ENCODE data around the gene RGS1. TPM values are rescaled to one million over a fixed set of nuclear protein-coding genes. Genes with fewer than 3 reads are reported as not detected.
A peak's percentile ranks its signal among the peaks of the same experiment; 100 is the strongest.

The RGS1 gene
- total and polyA plus RNA-seq, 2 of the 4 experiments (the other 2 are of a cell fraction), result not detected

DNA sequence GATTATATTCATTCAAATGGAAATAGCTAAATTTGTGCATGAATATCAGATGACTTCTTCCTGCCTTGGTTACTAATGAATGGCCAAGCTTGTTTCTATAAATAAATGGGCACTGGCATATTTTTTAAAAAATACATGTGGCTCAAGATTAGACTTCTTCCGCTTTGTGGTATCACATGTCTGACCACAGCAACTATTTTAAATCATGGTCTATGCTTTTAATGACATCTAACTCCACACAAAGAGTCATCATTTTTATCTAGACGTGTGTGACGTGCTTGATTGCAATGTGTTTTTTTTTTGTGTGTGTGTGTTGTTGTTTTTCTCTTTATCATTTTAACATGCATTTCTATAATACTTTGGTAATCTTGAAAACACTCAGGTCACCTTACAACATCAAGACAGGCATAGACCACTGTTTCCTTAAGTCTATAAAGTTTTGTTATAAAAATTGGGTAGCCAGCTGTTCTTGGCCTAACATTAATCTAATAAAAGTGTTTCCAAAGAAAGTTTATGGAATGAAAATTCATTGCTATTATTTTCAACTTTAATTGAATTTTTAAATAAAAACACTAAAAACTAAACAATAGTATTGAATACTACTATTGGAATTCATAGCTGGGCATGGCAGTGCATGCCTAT is 29.5 kb downstream of the RGS1 start:
- Histone ChIP-seq H3K4me3 (ENCODE audit: insufficient read depth, low read depth, low read length) (no peak overlapping the region), H3K27ac (ENCODE audit: insufficient read depth, low read length) (no peak overlapping the region), H3K9me1 (ENCODE audit: insufficient read depth, low read length) (no peaks in the 10 kb centered on the region), H4K91ac (ENCODE audit: insufficient read depth, low read depth, low read length) (no peak overlapping the region), H3K4ac (ENCODE audit: low read depth, low read length) (no peak overlapping the region), H2BK15ac (ENCODE audit: low read depth, low read length) (no peak overlapping the region), H2BK5ac (ENCODE audit: low read depth, low read length, poor library complexity, severe bottlenecking) (no peak overlapping the region), H3K4me2 (ENCODE audit: low read depth, low read length) (no peak overlapping the region), H3K9me3 (ENCODE audit: control insufficient read depth, insufficient read depth, low read length) (no peaks in the 10 kb centered on the region), H4K20me1 (ENCODE audit: insufficient read depth, low read length) (no peaks in the 10 kb centered on the region), H4K8ac (ENCODE audit: low read depth in 2 of 2, low read length in 2 of 2) (peak overlapping the region in 1 of 2 experiments; percentile 1; a peak in 1 of 4 replicates), H2AFZ (replicated peaks; ENCODE audit: low read length, poor library complexity) (no peak overlapping the region), H3K14ac (replicated peaks; ENCODE audit: low read depth, low read length) (no peak overlapping the region), H3K56ac (ENCODE audit: extremely low read depth, insufficient read depth, low read length) (no peak overlapping the region), H4K5ac (ENCODE audit: low read depth, low read length) (no peak overlapping the region), H3K4me1 (ENCODE audit: control insufficient read depth, insufficient read depth, low read length) (no peaks in the 10 kb centered on the region; the same call in 1 of the 2 replicates), H2BK120ac (ENCODE audit: low read depth, low read length) (no peak overlapping the region), H3K9ac (ENCODE audit: low read depth, low read length) (no peak overlapping the region), H3K27me3 (ENCODE audit: control insufficient read depth, insufficient read depth, low read length) (no peaks in the 10 kb centered on the region), H2AK9ac (replicated peaks; ENCODE audit: low read depth, low read length, poor library complexity) (no peak overlapping the region), H3K79me1 (ENCODE audit: low read depth in 1 of 2, low read length in 2 of 2) (no peaks in the 10 kb centered on the region), H3K23ac (ENCODE audit: low read depth, low read length) (no peak overlapping the region), H3K18ac (ENCODE audit: low read depth, low read length) (no peak overlapping the region), H2AK5ac (ENCODE audit: low read depth, low read length) (no peak overlapping the region), H3K36me3 (ENCODE audit: control insufficient read depth, insufficient read depth, low read length) (no peaks in the 10 kb centered on the region), H2BK20ac (ENCODE audit: low read depth, low read length) (no peak overlapping the region)
- ChIA-PET CTCF (interaction anchor here (0.6 kb wide), 1 partner anchor 191 kb away, joined by 3 read pairs; no protein-coding TSS in a partner anchor), POLR2A (ENCODE audit: unreplicated experiment) (no interaction called here)
- TF ChIP-seq CEBPB (IDR thresholded peaks at IDR 0.05; ENCODE audit: low read depth, low read length) (no peak), CHD1 (IDR thresholded peaks at IDR 0.05; ENCODE audit: low read depth, low read length) (no peak), FOS (IDR thresholded peaks at IDR 0.05; ENCODE audit: low read depth, low read length) (no peak), POLR2A (IDR thresholded peaks at IDR 0.05; ENCODE audit: low read depth, low read length) (no peak), USF2 (IDR thresholded peaks at IDR 0.05; ENCODE audit: low read depth, low read length) (no peak), BHLHE40 (IDR thresholded peaks at IDR 0.05; ENCODE audit: low read depth, low read length) (no peak), NFE2L2 (IDR thresholded peaks at IDR 0.05; ENCODE audit: low read depth, low read length) (no peak)
- TF ChIP-seq, protein P1, sequence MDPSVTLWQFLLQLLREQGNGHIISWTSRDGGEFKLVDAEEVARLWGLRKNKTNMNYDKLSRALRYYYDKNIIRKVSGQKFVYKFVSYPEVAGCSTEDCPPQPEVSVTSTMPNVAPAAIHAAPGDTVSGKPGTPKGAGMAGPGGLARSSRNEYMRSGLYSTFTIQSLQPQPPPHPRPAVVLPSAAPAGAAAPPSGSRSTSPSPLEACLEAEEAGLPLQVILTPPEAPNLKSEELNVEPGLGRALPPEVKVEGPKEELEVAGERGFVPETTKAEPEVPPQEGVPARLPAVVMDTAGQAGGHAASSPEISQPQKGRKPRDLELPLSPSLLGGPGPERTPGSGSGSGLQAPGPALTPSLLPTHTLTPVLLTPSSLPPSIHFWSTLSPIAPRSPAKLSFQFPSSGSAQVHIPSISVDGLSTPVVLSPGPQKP (IDR thresholded peaks at IDR 0.05; ENCODE audit: borderline replicate concordance, low read depth, low read length), result no peak
- TF ChIP-seq, protein P2, sequence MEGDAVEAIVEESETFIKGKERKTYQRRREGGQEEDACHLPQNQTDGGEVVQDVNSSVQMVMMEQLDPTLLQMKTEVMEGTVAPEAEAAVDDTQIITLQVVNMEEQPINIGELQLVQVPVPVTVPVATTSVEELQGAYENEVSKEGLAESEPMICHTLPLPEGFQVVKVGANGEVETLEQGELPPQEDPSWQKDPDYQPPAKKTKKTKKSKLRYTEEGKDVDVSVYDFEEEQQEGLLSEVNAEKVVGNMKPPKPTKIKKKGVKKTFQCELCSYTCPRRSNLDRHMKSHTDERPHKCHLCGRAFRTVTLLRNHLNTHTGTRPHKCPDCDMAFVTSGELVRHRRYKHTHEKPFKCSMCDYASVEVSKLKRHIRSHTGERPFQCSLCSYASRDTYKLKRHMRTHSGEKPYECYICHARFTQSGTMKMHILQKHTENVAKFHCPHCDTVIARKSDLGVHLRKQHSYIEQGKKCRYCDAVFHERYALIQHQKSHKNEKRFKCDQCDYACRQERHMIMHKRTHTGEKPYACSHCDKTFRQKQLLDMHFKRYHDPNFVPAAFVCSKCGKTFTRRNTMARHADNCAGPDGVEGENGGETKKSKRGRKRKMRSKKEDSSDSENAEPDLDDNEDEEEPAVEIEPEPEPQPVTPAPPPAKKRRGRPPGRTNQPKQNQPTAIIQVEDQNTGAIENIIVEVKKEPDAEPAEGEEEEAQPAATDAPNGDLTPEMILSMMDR (conservative IDR thresholded peaks at IDR 0.05; ENCODE audit: low read depth, low read length), result no peak
- WGBS, 2 experiments (ENCODE audit: extremely low coverage in 2 of 2, insufficient read length in 1 of 2), result no CpG with 5 or more reads among the region's 3 CpGs
- no TSS peak for BruUV-seq (replicated peaks)
- dilution Hi-C loops (cut with HindIII; ENCODE audit: low sequenced_read_pairs, unreplicated experiment) (no loop called here), intact Hi-C loops (cut with micrococcal nuclease) (no loop called here), in situ Hi-C loops (cut with MboI; ENCODE audit: low sequenced_read_pairs) (no loop called here)
- DNase-seq (no peak), ATAC-seq (ENCODE audit: low read depth) (no peak)
